Activated gamma-delta T cell (primary cell): ENCODE data around the gene LAMTOR3.

Experiments
- DNase-seq: peaks from one replicate; lab custom pipeline; 2025; lab: John Stamatoyannopoulos, UW
- total RNA-seq, 2 donors: gene quantifications; one replicate each; lab custom pipeline; 2026; lab: John Stamatoyannopoulos, UW

LAMTOR3 gene
- 44.0 to 47.9 reads per million in 2 donors for total RNA-seq

GRCh38 chr4:99894161-99894997 lies at the start of gene LAMTOR3:
TSS of gene LAMTOR3 (minus strand) at chr4:99894427. CDS start at chr4:99893963, 464 bp downstream.
- peak; percentile 74 for DNase-seq

DNA sequence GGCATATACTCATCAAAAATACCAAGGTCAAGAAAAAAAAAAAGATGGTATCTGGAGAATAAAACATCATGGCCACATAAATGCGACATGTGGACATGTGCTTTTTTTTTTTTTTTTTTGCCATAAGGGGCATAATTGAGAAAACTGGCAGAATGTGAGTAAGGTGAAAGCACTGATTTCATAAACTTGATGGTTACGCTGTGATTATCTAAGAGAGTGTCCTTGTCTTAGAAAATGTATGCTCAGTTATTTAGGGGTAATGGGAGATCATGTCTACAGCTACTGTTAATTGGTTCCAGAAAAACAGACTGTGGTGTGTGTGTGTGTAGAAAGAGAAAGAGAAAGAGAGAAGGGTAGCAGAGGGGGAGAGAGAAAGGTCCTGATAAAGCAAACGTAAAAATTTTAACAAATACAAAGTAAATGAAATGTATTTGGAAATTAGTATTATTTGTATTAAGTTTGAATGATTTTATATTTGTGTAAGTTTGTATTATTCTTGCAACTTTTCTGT lies 44.1 kb upstream of the LAMTOR3 start:
- DNase-seq: no peak

- DNase-seq: no peak
These were observed 40.7 kb upstream of the LAMTOR3 start for GRCh38 chr4:99934891-99935290.

DNA sequence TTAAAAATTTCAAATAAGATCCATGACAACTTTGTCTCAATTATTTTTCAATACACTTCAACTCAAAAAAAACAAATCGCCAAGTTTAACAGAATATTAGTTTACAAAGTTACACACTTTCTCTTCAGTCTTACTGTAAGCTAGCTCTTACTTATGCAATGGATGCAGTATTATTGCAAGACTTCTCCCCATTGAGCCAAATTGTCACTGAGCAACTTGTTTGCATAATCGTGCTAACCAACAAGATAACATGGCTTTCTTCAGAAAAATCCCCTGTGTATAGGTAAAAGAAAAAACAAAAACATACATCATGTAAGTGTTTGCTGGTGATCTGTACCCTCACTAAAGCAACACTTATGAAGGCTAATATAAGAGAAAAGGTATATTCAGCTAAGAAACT lies 33.3 kb upstream of the LAMTOR3 start:
- DNase-seq: no peak

GRCh38 chr4:99921174-99921573 lies 26.9 kb upstream of the LAMTOR3 start:
- no peak for DNase-seq

DNA sequence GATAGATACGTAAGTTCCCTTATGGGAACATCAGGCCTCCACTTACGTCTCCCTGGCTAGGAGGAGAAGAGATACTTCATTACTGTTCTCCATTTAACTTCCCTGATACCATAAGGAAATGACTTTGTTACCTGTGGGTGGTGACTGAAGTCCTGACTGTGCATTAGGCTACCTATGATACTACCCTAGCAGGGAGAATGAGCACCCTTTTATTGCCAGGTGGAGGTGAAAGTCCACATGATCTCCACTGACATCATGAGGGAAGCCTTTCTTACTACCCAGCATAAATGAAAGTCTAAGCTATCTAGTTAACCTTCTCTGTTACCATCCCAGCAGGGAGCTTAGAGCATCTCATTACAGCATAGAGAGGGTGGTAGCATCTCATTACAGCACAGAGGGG lies 24.4 kb upstream of the LAMTOR3 start:
- DNase-seq: no peak

- DNase-seq: no peak
These were observed 23.3 kb upstream of the LAMTOR3 start for GRCh38 chr4:99917575-99917974.

DNA sequence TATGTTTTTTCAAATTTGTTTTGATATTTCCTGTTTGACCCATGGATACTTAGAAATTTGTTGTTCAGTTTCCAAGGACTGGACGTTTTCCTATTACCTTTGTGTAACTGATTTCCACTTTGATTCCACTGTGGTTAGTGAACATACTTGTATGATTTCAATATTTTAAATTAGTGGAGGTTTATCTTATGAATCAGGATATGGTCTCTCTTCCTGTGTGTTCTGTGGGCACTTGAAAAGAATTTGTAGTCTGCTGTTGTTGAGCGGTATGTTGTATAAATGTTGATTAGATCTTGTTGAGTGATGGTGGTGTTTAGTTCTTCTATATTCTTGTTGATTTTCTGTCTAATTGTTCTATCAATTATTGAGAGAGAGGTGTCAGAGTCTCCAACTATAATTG lies 21.2 kb upstream of the LAMTOR3 start:
- DNase-seq: no peak

DNA sequence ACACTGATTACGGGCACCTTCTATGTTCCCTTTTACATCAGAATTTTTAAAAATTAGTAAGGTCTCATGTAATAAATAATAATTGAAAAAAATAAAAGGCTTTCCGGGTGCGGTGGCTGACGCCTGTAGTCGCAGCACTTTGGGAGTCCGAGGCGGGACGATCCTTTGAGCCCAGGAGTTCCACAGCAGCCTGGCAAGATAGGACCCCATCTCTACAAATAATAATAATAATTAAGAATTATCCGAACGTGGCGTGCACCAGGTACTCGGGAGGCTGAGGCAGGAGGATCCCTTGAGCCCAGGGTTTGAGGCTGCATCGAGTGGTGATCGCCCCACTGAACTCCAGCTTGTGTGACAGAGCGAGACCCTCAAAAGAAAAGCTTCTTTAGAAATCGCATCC lies 771 bp upstream of the LAMTOR3 start:
- peak; percentile 5 for DNase-seq

GRCh38 chr4:99893839-99894160 lies 427 bp downstream of the LAMTOR3 start:
- no peak for DNase-seq

GRCh38 chr4:99893029-99893428 lies 1.2 kb downstream of the LAMTOR3 start:
- no peak for DNase-seq

DNA sequence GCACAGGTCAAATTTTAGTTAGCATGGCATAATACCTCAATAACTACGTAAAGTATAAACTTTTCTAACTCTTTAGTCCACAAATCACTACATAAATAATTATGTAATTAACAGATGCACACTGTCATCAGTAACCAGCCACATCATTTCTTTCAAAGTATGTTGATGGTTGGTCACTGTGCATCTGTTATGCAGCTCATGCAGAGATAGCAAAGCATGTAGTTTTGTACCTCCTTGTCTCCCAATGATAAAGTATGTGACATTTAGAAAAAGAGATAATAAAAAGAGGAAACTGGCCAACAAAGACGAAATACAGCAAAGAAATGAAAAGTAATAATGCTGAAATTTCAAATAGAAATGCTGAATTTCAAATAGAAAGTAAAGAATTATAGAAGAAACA lies 2.9 kb downstream of the LAMTOR3 start:
- DNase-seq: no peak

- DNase-seq: no peak
These were observed 6.4 kb downstream of the LAMTOR3 start for GRCh38 chr4:99887837-99888236.

- no peak for DNase-seq
These were observed 8.1 kb downstream of the LAMTOR3 start for GRCh38 chr4:99886146-99886545.

DNA sequence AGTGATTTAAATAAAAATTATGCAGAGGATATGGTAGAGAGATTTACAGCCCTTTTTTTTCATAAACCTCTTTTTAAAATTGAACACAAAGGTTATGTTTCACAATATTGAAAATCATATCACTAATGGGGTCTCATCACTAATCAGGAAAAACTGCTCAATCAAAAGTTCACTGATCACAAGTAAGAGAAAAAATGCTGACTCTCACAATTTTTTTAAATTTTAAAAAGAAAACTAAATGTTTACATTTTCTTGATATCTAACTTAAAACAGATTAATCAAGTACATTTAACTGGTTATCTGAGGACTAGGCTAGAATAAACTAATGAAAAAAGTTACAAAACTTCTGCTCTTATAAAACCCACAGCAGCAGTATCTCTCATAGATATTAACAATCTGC lies 8.5 kb downstream of the LAMTOR3 start:
- no peak for DNase-seq

- no peak for DNase-seq
These were observed 9.1 kb downstream of the LAMTOR3 start for GRCh38 chr4:99885063-99885664.

DNA sequence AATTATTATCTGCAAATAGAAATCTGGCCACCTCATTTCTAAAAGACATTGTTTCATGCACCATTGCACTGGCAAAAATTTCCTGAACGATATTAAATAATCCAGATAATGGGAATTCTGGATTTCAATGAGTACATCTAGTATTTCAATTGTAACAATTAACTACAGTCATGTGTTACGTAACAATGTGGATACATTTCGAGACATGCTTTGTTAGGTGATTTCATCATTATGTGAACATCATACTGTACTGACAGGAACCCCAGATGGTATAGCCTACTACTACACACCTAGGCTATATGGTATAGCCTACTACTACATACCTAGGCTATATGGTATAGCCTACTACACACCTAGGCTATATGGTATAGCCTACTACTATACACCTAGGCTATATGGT lies 14.8 kb downstream of the LAMTOR3 start:
- no peak for DNase-seq

GRCh38 chr4:99878604-99879003 lies 15.6 kb downstream of the LAMTOR3 start:
- DNase-seq: no peak

DNA sequence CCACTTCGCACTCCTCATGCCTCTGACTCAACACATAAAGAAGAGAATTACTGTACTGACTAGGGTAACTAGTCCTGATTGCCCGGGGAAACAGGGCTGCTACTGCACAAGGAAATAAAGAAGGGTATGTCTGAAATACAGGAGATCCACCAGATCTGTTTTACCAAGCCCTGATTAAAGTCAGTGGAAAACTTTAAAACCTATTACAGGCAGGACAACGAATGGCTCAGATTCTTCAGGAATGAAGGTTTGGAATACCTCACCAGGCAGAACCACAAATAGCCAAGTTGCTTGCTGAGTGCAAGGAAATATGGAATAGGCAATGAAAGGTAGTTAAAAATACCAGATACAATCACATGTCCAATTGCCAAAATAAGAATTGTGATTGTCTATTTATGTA lies 17.3 kb downstream of the LAMTOR3 start:
- no peak for DNase-seq

- no peak for DNase-seq
These were observed 19.2 kb downstream of the LAMTOR3 start for GRCh38 chr4:99875071-99875470.

- DNase-seq: no peak
These were observed 21.7 kb downstream of the LAMTOR3 start for GRCh38 chr4:99872570-99872969.

DNA sequence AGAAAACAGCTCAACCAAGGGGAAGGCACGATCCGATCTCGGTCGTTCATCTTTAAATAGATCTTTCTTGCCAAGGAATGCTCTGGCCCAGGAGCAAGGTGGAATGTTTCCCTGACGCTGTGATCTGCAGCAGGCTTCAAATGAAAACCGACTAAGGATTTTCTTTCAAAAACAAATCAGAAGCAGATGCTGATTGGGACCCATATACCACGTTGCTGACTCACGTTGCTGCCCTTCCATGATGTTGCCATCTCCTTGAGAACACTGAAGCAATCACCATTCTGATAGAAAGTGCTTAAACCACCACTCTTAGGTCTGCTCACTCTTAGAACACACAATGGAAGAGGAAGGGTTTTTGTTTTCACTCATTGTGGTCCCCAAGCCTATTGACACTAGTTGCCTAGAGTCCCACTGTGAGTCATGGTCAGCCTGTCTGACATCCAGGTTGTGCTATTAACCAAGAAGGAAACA lies 26.1 kb downstream of the LAMTOR3 start:
- DNase-seq: no peak

DNA sequence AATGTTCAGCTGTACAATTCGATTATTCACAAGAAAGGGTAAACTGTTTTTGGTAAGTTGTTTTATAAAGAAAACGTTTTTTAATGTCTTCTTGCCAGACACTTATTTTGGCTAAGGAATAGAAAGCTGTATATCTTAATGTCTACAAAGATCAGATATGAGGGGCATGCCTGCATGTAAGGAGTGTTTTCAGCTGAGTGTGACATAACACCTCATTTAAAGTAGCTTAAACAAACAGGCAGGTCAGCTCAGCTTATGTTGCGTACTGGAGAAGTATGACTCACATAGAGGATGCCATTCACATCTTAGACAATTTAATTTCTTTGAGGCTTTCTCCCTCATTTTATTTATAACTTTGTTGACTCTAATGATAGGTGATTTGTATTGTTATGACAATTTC lies 30.4 kb downstream of the LAMTOR3 start:
- no peak for DNase-seq
